GM18867 (cell line): ENCODE measurements around the gene IPO4.
A peak's percentile ranks its signal among the peaks of the same experiment; 100 is the strongest.

ENCODE experiments used
- ATAC-seq: cut with Tn5 transposase; IDR thresholded peaks from one replicate; pipeline ENCODE4 v1.9.1; 2021; ENCODE audit warnings: mild to moderate bottlenecking, moderate library complexity; ENCODE audit not compliant: unreplicated experiment

IPO4 gene

GRCh38 chr14:24177041-24177825 lies 11.4 kb downstream of the IPO4 start:
- ATAC-seq = no peak

DNA sequence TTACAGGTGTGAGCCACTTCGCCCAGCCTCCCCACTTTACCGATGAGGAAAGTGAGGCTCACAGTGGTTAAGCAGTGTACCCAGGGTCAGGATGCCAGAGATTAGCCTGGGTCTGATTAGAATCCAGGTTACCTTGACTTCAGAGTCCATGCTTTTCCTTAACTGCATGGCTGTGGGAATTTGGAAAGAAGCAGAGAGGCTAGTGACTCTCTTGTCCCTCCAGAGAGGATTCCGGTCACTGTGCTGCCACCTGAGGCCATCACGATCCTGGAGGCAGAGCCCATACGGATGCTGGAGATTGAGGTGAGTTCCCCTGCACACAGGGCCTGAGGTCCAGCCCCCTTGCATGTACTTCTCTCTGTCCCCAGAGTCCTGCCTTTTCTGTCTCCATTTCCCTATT lies 12.0 kb downstream of the IPO4 start:
- no peak for ATAC-seq

DNA sequence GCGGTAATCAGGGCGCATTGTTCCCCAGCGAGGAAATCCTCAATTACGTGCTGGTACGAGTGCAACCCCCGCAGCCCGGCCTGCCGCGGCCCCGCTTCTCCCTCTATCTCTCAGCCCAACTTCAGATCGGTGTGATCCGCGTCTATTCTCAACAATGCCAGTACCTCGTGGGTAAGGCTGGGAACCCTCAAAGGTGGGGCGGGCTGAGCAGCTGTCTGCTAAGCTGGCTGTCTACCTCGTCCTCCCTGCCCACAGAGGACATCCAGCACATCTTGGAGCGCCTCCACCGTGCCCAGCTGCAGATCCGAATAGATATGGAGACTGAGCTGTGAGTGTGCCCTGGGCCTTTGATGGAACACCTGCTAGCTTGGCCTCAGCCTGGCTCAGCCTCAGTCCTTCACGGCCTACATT lies 15.7 kb downstream of the IPO4 start:
- no peak for ATAC-seq

- no peak for ATAC-seq
Measured at GRCh38 chr14:24172261-24172860, 16.3 kb downstream of the IPO4 start.

DNA sequence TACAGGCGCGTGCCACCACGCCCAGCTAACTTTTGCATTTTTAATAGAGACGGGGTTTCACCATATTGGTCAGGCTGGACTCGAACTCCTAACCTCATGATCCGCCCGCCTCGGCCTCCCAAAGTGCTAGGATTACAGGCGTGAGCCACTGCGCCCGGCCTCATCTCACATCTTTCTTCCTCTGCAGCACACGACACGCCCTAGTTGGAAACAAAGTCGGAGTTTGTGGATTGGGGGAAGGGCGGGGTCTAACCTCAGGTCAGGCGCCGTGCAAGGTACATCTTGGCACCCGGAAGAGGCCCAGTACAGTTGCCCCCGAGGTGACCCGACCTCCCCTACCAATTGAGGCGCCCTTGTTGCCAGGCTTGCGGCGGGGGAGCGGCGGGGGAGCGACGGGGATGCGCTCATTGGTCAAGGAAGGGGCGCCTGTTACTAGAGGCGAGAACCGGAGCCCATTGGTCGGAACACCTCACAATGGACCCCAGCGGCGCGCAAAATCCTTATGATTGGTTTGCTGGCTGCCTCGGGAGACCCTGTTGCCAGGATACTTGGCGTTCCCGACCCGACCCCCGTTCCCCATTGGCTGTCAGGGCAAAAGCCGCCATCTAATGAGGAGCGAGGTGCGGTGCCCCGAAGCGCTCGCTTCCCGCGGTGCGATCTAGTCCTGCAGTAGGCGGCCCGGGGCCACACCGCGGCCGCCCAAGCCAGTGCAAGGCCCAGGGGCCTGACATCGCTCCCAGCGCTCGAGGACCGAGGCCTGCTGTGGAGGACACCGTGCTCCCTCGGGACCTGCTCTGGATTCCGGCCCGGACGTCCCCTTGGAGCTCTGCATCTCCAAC lies 17.0 kb downstream of the IPO4 start, which contains the start of gene REC8:
Gene REC8, plus strand, starts transcription at position 659 of the 839 bp plus-strand sequence. CDS start 473 bp downstream, outside the sequence.
- no peak for ATAC-seq

GRCh38 chr14:24167469-24168114 lies 21.0 kb downstream of the IPO4 start:
- ATAC-seq = no peak

DNA sequence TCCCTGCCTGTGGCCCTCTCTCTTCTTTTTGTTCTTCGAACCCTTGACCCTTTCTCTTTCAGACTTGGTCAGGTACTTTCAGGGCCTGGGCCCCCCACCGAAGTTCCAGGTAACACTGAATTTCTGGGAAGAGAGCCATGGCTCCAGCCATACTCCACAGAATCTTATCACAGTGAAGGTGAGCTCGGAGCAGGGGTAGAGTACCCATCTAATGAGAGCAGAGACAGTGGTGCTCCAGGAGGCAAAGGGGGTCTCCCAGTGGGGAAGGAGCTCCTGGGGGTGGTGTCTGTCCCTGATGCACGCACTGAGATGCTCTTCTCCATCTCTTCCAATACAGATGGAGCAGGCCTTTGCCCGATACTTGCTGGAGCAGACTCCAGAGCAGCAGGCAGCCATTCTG lies 22.8 kb downstream of the IPO4 start:
- no peak for ATAC-seq

DNA sequence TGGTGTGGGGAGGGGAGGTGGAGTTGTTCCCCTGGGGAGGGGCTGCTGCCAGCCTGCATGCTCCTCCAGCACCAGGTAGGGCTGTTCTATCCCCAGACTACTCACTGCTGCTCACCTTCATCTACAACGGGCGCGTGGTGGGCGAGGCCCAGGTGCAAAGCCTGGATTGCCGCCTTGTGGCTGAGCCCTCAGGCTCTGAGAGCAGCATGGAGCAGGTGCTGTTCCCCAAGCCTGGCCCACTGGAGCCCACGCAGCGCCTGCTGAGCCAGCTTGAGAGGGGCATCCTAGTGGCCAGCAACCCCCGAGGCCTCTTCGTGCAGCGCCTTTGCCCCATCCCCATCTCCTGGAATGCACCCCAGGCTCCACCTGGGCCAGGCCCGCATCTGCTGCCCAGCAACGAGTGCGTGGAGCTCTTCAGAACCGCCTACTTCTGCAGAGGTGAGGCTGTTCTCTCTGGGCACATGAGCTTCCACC lies 24.1 kb downstream of the IPO4 start:
- ATAC-seq = no peak

- ATAC-seq = no peak
Measured at GRCh38 chr14:24162093-24162492, 26.5 kb downstream of the IPO4 start.

GRCh38 chr14:24160850-24161804 lies 27.5 kb downstream of the IPO4 start, which contains the start of gene IRF9:
Gene IRF9 (plus strand): TSS chr14:24161265. CDS start chr14:24162145, 880 bp downstream.
- peak; percentile 77 for ATAC-seq

GRCh38 chr14:24160499-24160849 lies 28.1 kb downstream of the IPO4 start:
- ATAC-seq = no peak

- no peak for ATAC-seq
Measured at GRCh38 chr14:24159777-24160498, 28.7 kb downstream of the IPO4 start.

DNA sequence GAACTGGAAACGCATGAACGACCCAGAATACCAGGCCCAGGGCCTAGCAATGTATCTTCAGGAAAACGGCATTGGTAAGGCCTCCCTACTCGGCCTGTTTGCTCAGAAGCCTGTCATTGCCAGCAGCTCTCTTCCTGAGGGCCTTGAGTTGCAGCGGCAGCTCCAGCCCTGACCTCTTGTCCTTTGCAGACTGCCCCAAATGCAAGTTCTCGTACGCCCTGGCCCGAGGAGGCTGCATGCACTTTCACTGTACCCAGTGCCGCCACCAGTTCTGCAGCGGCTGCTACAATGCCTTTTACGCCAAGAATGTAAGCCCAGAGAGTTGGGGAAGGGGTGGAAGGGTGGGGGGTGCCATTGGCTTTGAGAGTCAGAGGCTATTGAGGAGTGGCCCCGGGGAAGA lies 31.3 kb downstream of the IPO4 start:
- ATAC-seq = no peak

DNA sequence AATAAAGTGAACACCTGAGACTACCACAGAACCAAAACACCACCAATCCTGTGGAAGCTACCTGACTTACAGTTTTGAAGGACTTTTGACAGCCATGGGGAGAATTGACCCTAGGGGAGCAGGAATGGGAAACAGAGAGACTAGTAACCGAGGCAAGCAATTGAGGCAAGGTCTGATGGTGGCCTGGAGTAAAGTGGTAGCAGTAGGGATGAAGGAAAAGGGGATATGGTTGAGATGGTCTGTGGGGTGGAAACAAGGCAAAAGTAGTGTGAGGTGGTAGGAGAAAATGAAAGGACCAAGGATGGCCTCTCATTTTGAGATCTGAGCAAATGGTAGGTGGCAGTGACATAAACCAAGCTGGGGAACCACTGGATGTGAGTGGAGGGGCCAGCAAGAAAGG lies 31.8 kb downstream of the IPO4 start:
- no peak for ATAC-seq

DNA sequence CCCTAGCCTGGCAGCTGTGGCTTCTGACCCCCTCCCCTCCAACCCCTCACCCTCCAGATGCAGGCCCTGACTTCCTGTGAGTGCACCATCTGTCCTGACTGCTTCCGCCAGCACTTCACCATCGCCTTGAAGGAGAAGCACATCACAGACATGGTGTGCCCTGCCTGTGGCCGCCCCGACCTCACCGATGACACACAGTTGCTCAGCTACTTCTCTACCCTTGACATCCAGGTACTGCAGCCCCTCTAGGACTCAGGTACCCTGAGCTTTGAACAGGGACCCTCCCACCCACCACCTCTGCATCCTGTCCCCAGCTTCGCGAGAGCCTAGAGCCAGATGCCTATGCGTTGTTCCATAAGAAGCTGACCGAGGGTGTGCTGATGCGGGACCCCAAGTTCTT lies 33.5 kb downstream of the IPO4 start:
- ATAC-seq = no peak

GRCh38 chr14:24151404-24152080 lies 37.1 kb downstream of the IPO4 start:
- no peak for ATAC-seq

DNA sequence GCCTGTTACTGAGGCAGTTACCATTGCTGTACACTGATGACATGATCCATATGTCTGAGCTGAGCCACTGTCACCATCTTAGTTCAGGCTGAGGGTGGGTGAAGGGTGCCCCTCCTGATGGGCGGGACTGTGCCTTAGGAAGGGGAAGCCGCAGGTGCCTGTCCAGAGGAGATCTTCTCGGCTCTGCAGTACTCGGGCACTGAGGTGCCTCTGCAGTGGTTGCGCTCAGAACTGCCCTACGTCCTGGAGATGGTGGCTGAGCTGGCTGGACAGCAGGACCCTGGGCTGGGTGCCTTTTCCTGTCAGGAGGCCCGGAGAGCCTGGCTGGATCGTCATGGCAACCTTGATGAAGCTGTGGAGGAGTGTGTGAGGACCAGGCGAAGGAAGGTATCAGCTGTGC lies 37.6 kb downstream of the IPO4 start:
- no peak for ATAC-seq

DNA sequence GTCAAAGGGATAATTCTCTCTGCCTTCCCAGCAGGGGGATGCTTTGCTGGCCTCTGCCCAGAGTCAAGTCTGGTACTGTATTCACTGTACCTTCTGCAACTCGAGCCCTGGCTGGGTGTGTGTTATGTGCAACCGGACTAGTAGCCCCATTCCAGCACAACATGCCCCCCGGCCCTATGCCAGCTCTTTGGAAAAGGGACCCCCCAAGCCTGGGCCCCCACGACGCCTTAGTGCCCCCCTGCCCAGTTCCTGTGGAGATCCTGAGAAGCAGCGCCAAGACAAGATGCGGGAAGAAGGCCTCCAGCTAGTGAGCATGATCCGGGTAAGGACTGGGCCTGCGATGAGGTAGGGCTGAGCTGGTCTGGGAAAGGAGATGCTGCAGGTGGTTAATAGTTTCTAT lies 38.0 kb downstream of the IPO4 start:
- ATAC-seq = no peak

DNA sequence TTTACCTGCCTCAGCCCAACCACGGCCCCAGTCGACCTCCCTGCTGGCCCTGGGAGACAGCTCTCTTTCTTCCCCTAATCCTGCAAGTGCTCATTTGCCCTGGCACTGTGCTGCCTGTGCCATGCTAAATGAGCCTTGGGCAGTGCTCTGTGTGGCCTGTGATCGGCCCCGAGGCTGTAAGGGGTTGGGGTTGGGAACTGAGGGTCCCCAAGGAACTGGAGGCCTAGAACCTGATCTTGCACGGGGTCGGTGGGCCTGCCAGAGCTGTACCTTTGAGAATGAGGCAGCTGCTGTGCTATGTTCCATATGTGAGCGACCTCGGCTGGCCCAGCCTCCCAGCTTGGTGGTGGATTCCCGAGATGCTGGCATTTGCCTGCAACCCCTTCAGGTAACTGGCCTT lies 38.6 kb downstream of the IPO4 start:
- ATAC-seq = no peak
